Measurements from ENCODE around the gene HEPH.
"Not testable (repeated sequence)": the region's sequence is repeated elsewhere in the genome, so short reads cannot be mapped to it uniquely, and the experiment has no call there.

The HEPH gene

GRCh38 chrX:66233209-66233608, 69.2 kb downstream of the HEPH start:
- H3K27me3 ChIP-seq (replicated peaks; ENCODE audit: control insufficient read depth, insufficient read depth, low read length), result no peaks in the 10 kb centered on the region
- TF ChIP-seq CTCF (IDR thresholded peaks at IDR 0.05; ENCODE audit: insufficient read depth, low read length, poor library complexity, severe bottlenecking), result no peak
- H3K4me3 ChIP-seq (replicated peaks; ENCODE audit: low read depth, low read length), result no peak overlapping the region
- no peaks in the 10 kb centered on the region for H3K36me3 ChIP-seq (ENCODE audit: control insufficient read depth, insufficient read depth, low read length)
- no peak for DNase-seq (ENCODE audit: extremely low read depth, insufficient read length)

GRCh38 chrX:66233904-66234303, 69.9 kb downstream of the HEPH start:
- not testable (repeated sequence) for H3K36me3 ChIP-seq (ENCODE audit: control insufficient read depth, insufficient read depth, low read length); H3K4me3 ChIP-seq (replicated peaks; ENCODE audit: low read depth, low read length); H3K27me3 ChIP-seq (replicated peaks; ENCODE audit: control insufficient read depth, insufficient read depth, low read length); DNase-seq (ENCODE audit: extremely low read depth, insufficient read length)

- DNase-seq (ENCODE audit: extremely low read depth, insufficient read length), result no peak
- Histone ChIP-seq H3K4me3 (replicated peaks; ENCODE audit: low read depth, low read length) (no peak overlapping the region), H3K36me3 (ENCODE audit: control insufficient read depth, insufficient read depth, low read length) (no peaks in the 10 kb centered on the region), H3K27me3 (replicated peaks; ENCODE audit: control insufficient read depth, insufficient read depth, low read length) (no peaks in the 10 kb centered on the region)
- no peak for TF ChIP-seq CTCF (IDR thresholded peaks at IDR 0.05; ENCODE audit: insufficient read depth, low read length, poor library complexity, severe bottlenecking)
Measured at GRCh38 chrX:66255359-66255967, 91.4 kb downstream of the HEPH start.

- H3K4me3 ChIP-seq (replicated peaks; ENCODE audit: low read depth, low read length), result no peak overlapping the region
- no peaks in the 10 kb centered on the region for H3K27me3 ChIP-seq (replicated peaks; ENCODE audit: control insufficient read depth, insufficient read depth, low read length)
- H3K36me3 ChIP-seq (ENCODE audit: control insufficient read depth, insufficient read depth, low read length), result no peaks in the 10 kb centered on the region
- DNase-seq (ENCODE audit: extremely low read depth, insufficient read length), result no peak
- no peak for TF ChIP-seq CTCF (IDR thresholded peaks at IDR 0.05; ENCODE audit: insufficient read depth, low read length, poor library complexity, severe bottlenecking)
Measured at GRCh38 chrX:66262807-66263206, 98.8 kb downstream of the HEPH start.

Data from GM06990 (cell line).